Measurements from ENCODE around the gene SORCS2. TPM values are rescaled to one million over a fixed set of nuclear protein-coding genes. Genes with fewer than 3 reads are reported as not detected.

The SORCS2 gene
- total RNA-seq, 1 donor from 2014 or later: 29.5 TPM

GRCh38 chr4:7754565-7755262, 562.4 kb downstream of the SORCS2 start:
- peaks cover 46% of the 10 kb centered on the region for H3K27me3 Mint-ChIP-seq (ENCODE audit: unreplicated experiment)
- peak overlapping the region; percentile 68 for H3K27ac Mint-ChIP-seq (ENCODE audit: unreplicated experiment)
- H3K4me1 Mint-ChIP-seq (ENCODE audit: low read depth, unreplicated experiment): peaks cover 24% of the 10 kb centered on the region
- no peak for TF ChIP-seq CTCF (IDR thresholded peaks at IDR 0.05; ENCODE audit: partially characterized antibody, unreplicated experiment)
- peaks cover 55% of the 10 kb centered on the region for H3K9me3 Mint-ChIP-seq (ENCODE audit: unreplicated experiment)
- DNase-seq: no peak
- peaks cover 5% of the 10 kb centered on the region for H3K36me3 Mint-ChIP-seq (ENCODE audit: unreplicated experiment)
- H3K4me3 Mint-ChIP-seq (ENCODE audit: unreplicated experiment): no peak overlapping the region

- Mint-ChIP-seq H3K27me3 (ENCODE audit: unreplicated experiment) (peaks cover 50% of the 10 kb centered on the region), H3K4me3 (ENCODE audit: unreplicated experiment) (no peak overlapping the region), H3K36me3 (ENCODE audit: unreplicated experiment) (peaks cover 5% of the 10 kb centered on the region), H3K27ac (ENCODE audit: unreplicated experiment) (peak overlapping the region; percentile 55), H3K9me3 (ENCODE audit: unreplicated experiment) (peaks cover 64% of the 10 kb centered on the region), H3K4me1 (ENCODE audit: low read depth, unreplicated experiment) (peaks cover 24% of the 10 kb centered on the region)
- TF ChIP-seq CTCF (IDR thresholded peaks at IDR 0.05; ENCODE audit: partially characterized antibody, unreplicated experiment): no peak
- no peak for DNase-seq
These were observed 563.2 kb downstream of the SORCS2 start for GRCh38 chr4:7755561-7755960.

GRCh38 chr4:7756071-7756470, 563.7 kb downstream of the SORCS2 start:
- no peak for TF ChIP-seq CTCF (IDR thresholded peaks at IDR 0.05; ENCODE audit: partially characterized antibody, unreplicated experiment)
- H3K27ac Mint-ChIP-seq (ENCODE audit: unreplicated experiment): peak overlapping the region; percentile 55
- H3K4me3 Mint-ChIP-seq (ENCODE audit: unreplicated experiment): no peak overlapping the region
- no peak for DNase-seq
- H3K4me1 Mint-ChIP-seq (ENCODE audit: low read depth, unreplicated experiment): peaks cover 25% of the 10 kb centered on the region
- H3K36me3 Mint-ChIP-seq (ENCODE audit: unreplicated experiment): peaks cover 5% of the 10 kb centered on the region
- peaks cover 66% of the 10 kb centered on the region for H3K9me3 Mint-ChIP-seq (ENCODE audit: unreplicated experiment)
- peaks cover 50% of the 10 kb centered on the region for H3K27me3 Mint-ChIP-seq (ENCODE audit: unreplicated experiment)

GRCh38 chr4:7756561-7757355, 564.4 kb downstream of the SORCS2 start:
- Mint-ChIP-seq H3K9me3 (ENCODE audit: unreplicated experiment) (peaks cover 71% of the 10 kb centered on the region), H3K27me3 (ENCODE audit: unreplicated experiment) (peaks cover 53% of the 10 kb centered on the region), H3K27ac (ENCODE audit: unreplicated experiment) (no peak overlapping the region), H3K4me1 (ENCODE audit: low read depth, unreplicated experiment) (peaks cover 32% of the 10 kb centered on the region), H3K36me3 (ENCODE audit: unreplicated experiment) (peaks cover 5% of the 10 kb centered on the region), H3K4me3 (ENCODE audit: unreplicated experiment) (no peak overlapping the region)
- TF ChIP-seq CTCF (IDR thresholded peaks at IDR 0.05; ENCODE audit: partially characterized antibody, unreplicated experiment): no peak
- DNase-seq: no peak
